Neural progenitor cell (in vitro differentiated cells): ENCODE results near the gene MYH3. TPM values are rescaled to one million over a fixed set of nuclear protein-coding genes. Genes with fewer than 3 reads are reported as not detected.

Source experiments
- DNase-seq: peaks from one replicate; pipeline ENCODE4 v3.0.0-alpha.2; 2016; ENCODE audit warnings: low spot score
- H2AFZ ChIP-seq: fragments of 200-600 bp; sonication (generic); replicated peaks from 2 replicates; pipeline ENCODE4 v1.6.1; 2016; ENCODE audit warnings: antibody characterized with exemption
- H3F3A ChIP-seq: fragments of 200-600 bp; sonication (generic); 2 replicates; pipeline ENCODE4 v1.6.1; 2016; ENCODE audit warnings: antibody characterized with exemption, low read depth
- H3K27ac ChIP-seq: fragments of 200-600 bp; sonication (generic); 2 replicates; pipeline ENCODE4 v1.5.1; 2016; ENCODE audit warnings: mild to moderate bottlenecking
- H3K27me3 ChIP-seq: fragments of 200-600 bp; sonication (generic); 2 replicates; pipeline ENCODE4 v1.6.1; 2016; ENCODE audit warnings: mild to moderate bottlenecking, moderate library complexity
- H3K36me3 ChIP-seq: fragments of 200-600 bp; sonication (generic); 2 replicates; pipeline ENCODE4 v1.5.1; 2016
- H3K4me1 ChIP-seq: fragments of 200-600 bp; sonication (generic); 2 replicates; pipeline ENCODE4 v1.6.1; 2016; ENCODE audit warnings: mixed run types
- H3K4me2 ChIP-seq: fragments of 200-600 bp; sonication (generic); 2 replicates; pipeline ENCODE4 v1.6.1; 2016
- H3K4me3 ChIP-seq: fragments of 200-600 bp; sonication (generic); 2 replicates; pipeline ENCODE4 v1.5.1; 2016
- H3K79me2 ChIP-seq: fragments of 200-600 bp; sonication (generic); 2 replicates; pipeline ENCODE4 v1.6.1; 2016; ENCODE audit warnings: low read depth
- H3K9ac ChIP-seq: fragments of 200-600 bp; sonication (generic); 2 replicates; pipeline ENCODE4 v1.6.1; 2016
- H3K9me3 ChIP-seq: fragments of 200-600 bp; sonication (generic); 2 replicates; pipeline ENCODE4 v1.5.1; 2016; ENCODE audit warnings: low read depth
- H4K20me1 ChIP-seq: fragments of 200-600 bp; sonication (generic); 2 replicates; pipeline ENCODE4 v1.6.1; 2016; ENCODE audit warnings: low read depth
- H3K27ac Mint-ChIP-seq: 3 replicates; pipeline ENCODE4 v1.8.0; 2021; ENCODE audit warnings: mixed read lengths
- H3K27me3 Mint-ChIP-seq: 2 replicates; pipeline ENCODE4 v1.8.0; 2022; ENCODE audit warnings: low read depth, mild to moderate bottlenecking, inconsistent platforms, moderate library complexity, mixed read lengths; ENCODE audit not compliant: insufficient read depth
- H3K36me3 Mint-ChIP-seq: 3 replicates; pipeline ENCODE4 v1.8.0; 2021; ENCODE audit warnings: mixed read lengths
- H3K4me1 Mint-ChIP-seq: 3 replicates; pipeline ENCODE4 v1.8.0; 2021; ENCODE audit warnings: mixed read lengths
- H3K4me3 Mint-ChIP-seq: 3 replicates; pipeline ENCODE4 v1.8.0; 2021; ENCODE audit warnings: mild to moderate bottlenecking, moderate library complexity, mixed read lengths
- H3K9me3 Mint-ChIP-seq: 3 replicates; pipeline ENCODE4 v1.8.0; 2020; ENCODE audit warnings: mixed read lengths
- CTCF ChIP-seq: fragments of 200-600 bp; sonication (generic); IDR thresholded peaks from 2 replicates; pipeline ENCODE4 v1.5.1; 2017; ENCODE audit warnings: antibody characterized with exemption, mild to moderate bottlenecking
- EZH2 ChIP-seq: fragments of 200-600 bp; sonication (generic); IDR thresholded peaks from 2 replicates; pipeline ENCODE4 v1.6.1; 2017; ENCODE audit warnings: antibody characterized with exemption, mild to moderate bottlenecking, moderate library complexity
- EZH2phosphoT487 ChIP-seq: fragments of 200-600 bp; sonication (generic); IDR thresholded peaks from 2 replicates; pipeline ENCODE4 v1.6.1; 2017; ENCODE audit warnings: antibody characterized with exemption
- total RNA-seq: library from RNA; depleted of rRNA; stranded (reverse); fragments of >200 nt; gene quantifications from 2 replicates; pipeline ENCODE4 v1.2.3, GENCODE V29; 2015; ENCODE audit warnings: low replicate concordance

The MYH3 gene
- total RNA-seq, 1 donor from 2014 or later, result 0.36 TPM

DNA sequence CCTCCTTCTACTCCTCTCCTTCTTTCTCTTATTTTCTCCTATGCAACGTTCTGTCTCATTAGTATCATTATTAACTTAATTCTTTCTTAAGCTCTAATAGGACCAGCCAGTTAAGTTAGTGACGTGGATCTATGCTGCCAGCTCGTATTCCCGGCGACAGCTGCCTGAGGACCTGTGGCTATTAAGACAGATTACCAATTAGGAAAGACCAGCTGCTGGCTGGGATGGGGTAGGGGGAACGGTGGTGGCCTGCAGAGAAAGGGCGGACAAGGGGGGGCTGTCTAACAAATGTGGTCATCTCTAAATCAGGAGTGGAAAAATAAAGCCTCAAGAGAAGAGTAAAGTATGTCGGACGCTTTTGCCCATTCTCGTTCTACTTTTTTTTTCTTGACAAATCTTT is 770 bp upstream of the MYH3 start:
- Histone ChIP-seq H3K4me2 (no peak overlapping the region), H2AFZ (no peak overlapping the region), H3F3A (no peaks in the 10 kb centered on the region), H3K4me3 (no peak overlapping the region), H3K27ac (no peak overlapping the region), H3K36me3 (no peaks in the 10 kb centered on the region), H3K4me1 (peaks cover 11% of the 10 kb centered on the region), H3K9ac (no peak overlapping the region), H3K9me3 (no peaks in the 10 kb centered on the region), H3K79me2 (no peaks in the 10 kb centered on the region), H4K20me1 (no peaks in the 10 kb centered on the region), H3K27me3 (no peaks in the 10 kb centered on the region)
- Mint-ChIP-seq H3K36me3 (no peaks in the 10 kb centered on the region), H3K9me3 (no peaks in the 10 kb centered on the region), H3K27ac (no peak overlapping the region), H3K4me1 (peaks cover 3% of the 10 kb centered on the region), H3K4me3 (no peak overlapping the region), H3K27me3 (peaks cover 2% of the 10 kb centered on the region)
- DNase-seq, result no peak
- TF ChIP-seq EZH2phosphoT487 (no peak), CTCF (no peak), EZH2 (no peak)

- Histone ChIP-seq H3K36me3 (no peaks in the 10 kb centered on the region), H3K27ac (no peak overlapping the region), H3F3A (no peaks in the 10 kb centered on the region), H3K4me1 (peaks cover 4% of the 10 kb centered on the region), H2AFZ (no peak overlapping the region), H3K4me3 (no peak overlapping the region), H3K9ac (no peak overlapping the region), H3K79me2 (no peaks in the 10 kb centered on the region), H3K9me3 (no peaks in the 10 kb centered on the region), H3K4me2 (no peak overlapping the region), H4K20me1 (no peaks in the 10 kb centered on the region), H3K27me3 (no peaks in the 10 kb centered on the region)
- Mint-ChIP-seq H3K4me3 (no peak overlapping the region), H3K27ac (peak overlapping the region; percentile 62), H3K9me3 (no peaks in the 10 kb centered on the region), H3K36me3 (no peaks in the 10 kb centered on the region), H3K4me1 (no peaks in the 10 kb centered on the region), H3K27me3 (no peaks in the 10 kb centered on the region)
- TF ChIP-seq EZH2phosphoT487, result no peak
- no peak for DNase-seq
Observed at GRCh38 chr17:10653987-10654386, 3.1 kb downstream of the MYH3 start.

DNA sequence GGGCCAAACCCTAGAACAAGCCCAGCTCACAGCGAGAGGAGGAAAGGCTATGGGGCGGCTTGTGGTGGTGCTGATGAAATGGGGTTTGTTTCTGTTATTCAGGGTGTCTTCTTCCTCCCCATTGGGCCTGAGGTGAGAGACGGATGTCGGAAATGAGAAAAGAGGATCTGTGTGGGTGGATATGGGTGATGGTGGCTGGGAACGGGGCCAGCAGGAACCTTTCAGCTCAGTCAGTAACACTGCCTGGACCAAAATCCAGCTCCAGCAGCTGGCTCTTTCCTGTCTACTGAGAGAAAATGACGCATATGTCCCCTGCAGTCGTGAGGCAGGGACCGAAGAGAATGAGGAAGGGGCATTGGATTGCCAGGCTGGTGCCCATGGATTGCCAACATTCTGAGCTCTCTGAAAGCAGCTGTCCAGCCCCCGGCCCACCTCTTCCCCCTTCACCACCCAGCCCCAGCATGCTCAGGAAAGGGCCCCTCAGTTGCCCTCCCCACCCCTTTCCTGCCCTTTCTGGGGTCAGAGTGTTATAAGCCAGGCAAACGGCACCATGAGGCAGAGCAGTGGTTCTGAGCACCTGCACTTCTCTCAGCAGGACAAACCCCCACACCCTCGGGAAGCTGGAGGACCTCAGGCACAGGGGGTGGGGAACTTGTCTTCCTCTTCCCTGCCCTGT is 4.0 kb downstream of the MYH3 start:
- no peak overlapping the region for H3K4me3 ChIP-seq
- H3K36me3 Mint-ChIP-seq, result no peaks in the 10 kb centered on the region

More for the DNA sequence above, 4.0 kb downstream of the MYH3 start:
- no peaks in the 10 kb centered on the region for H3K27me3 Mint-ChIP-seq
- H3K79me2 ChIP-seq, result no peaks in the 10 kb centered on the region
- DNase-seq, result no peak
- H3K4me3 Mint-ChIP-seq, result no peak overlapping the region
- no peaks in the 10 kb centered on the region for H3K36me3 ChIP-seq
- no peaks in the 10 kb centered on the region for H3K9me3 Mint-ChIP-seq
- H2AFZ ChIP-seq, result no peak overlapping the region
- H3K27ac ChIP-seq, result no peak overlapping the region
- H3K9me3 ChIP-seq, result no peaks in the 10 kb centered on the region
- H3F3A ChIP-seq, result no peaks in the 10 kb centered on the region
- H3K27me3 ChIP-seq, result no peaks in the 10 kb centered on the region
- no peak overlapping the region for H3K4me2 ChIP-seq
- peaks cover 4% of the 10 kb centered on the region for H3K4me1 ChIP-seq
- no peak for TF ChIP-seq EZH2phosphoT487
- no peak for TF ChIP-seq EZH2
- TF ChIP-seq CTCF, result no peak
- H3K27ac Mint-ChIP-seq, result no peak overlapping the region
- no peaks in the 10 kb centered on the region for H4K20me1 ChIP-seq
- H3K9ac ChIP-seq, result no peak overlapping the region
- H3K4me1 Mint-ChIP-seq, result no peaks in the 10 kb centered on the region
